Measurements from ENCODE around the gene SENP6.

SENP6 gene

DNA sequence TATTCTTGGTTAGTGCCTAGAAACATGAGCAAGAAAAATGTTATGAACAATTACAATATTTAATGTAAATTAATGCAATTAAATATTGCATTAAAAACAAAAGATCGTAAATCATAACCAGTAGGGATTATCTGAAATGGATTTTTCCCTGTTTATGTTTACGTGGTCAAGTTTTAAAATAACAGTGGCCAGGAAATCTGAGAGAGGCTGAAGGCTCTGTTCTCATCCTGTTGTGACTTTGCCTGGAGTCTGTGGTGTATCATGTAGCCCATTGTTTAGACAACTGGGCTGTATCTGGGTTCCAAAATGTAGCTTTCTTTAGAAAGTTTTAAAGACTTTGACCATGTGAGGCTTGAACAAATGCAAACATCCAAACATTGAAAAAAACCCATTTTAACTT lies 149.8 kb downstream of the SENP6 start:
- DNase-seq: no peak

DNA sequence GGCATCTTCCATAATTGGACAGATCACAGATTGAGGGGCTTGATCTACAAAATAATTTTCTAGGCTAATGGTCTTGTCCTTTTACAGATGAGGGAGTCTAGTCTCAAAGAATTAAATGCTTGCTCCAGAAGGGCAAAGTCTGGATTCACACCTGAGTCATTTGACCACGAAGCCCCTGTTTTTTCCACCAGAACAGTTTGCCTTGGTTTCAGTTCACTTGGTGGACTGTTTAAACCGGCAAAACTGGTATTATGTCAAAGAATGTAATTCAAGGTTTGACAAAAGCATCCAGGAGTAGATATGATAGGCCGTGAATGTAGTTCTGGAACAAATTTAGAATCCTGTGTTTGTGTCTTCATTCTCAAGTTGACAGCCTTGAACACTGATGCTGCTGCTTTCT lies 150.7 kb downstream of the SENP6 start:
- no peak for DNase-seq

DNA sequence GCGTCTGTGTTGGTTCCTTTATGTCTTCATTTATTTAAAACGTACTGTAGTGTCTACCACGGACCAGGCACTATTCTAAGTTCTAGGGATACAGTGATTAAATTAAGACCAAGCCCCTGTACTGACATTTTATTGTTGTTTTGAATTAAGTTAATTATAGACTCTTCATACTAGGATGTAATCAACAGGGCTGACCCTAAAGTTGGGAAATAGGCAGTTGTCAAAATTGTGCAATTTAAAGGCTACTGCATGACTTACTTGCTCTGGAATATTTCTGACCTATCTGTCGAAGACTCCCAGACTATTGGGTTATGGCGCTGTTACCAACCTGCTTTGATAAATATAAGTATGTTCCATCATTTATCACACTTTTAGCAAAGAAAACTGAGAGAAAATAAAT lies 154.0 kb downstream of the SENP6 start:
- no peak for DNase-seq

DNA sequence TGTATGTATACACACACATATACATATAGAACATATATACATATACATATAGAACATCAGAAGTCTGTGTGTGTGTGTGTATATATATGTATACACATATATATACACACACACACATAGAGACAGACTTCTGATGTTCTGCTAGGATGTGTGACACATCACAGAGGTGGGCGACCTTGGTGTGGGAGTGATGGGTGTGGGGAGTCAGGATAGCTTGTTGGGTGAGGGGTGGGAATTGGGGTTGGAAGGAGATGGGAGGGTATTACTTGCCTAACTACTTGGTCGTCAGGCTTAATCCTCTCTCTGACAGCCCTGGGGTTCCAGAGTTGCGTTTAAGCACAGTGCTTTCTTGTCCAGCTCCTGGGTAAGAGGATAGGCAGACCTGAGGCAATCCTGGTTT lies 155.6 kb downstream of the SENP6 start:
- no peak for DNase-seq

DNA sequence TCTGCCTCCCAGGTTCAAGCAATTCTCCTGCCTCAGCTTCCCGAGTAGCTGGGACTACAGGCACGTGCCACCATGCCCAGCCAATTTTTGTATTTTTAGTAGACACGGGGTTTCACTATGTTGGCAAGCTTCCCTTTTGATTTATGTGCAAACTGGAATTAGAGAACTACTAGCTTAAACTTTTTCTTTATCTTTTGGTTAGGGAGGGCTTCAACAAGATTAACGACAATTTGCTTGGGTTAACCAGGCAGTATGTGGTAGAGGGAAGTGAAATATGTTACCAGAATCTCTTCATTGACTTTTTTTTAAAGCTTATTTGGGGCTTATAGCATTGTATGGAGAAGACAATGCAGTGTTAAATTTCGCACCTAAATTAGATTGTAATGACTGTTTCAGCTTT lies 156.4 kb downstream of the SENP6 start:
- DNase-seq: no peak

DNA sequence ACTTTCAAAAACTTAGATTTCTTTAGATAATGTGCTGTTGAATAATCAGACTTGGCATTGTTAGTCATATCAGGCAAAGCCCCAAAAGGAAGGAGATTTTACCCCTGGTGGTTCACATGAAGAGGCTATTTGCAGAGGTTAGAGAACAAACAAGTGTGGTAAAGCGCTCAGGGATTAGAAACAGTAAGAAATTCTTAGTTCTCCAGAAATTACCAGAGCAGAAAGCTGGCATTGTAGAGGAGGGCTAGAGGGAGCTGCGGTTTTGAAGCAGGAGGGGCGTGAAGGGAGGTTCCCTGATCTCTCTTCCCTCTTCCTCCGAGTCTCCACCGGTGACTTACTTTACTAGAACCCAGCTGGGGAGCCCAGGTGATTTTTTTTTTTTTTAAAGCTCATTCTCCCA lies 157.5 kb downstream of the SENP6 start:
- DNase-seq: no peak

DNA sequence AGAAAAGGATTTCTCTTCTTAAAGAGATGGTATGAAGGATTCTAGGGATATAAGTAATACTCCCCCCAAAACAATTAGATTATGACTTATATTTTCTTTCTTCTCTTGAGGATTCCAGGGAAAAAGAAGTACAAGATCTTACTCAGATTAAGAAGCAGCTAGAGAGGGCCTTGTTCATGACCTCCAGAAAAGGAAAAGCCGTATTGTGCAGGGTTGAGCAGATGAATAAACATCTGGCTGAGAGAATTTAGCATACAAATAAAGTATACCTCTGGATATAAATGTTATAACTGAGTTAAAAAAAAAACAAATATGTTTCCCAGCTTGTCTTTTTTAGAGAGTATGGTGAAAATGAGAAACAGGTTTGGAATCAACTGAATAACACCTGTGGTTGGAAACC lies 158.6 kb downstream of the SENP6 start:
- DNase-seq: no peak

DNA sequence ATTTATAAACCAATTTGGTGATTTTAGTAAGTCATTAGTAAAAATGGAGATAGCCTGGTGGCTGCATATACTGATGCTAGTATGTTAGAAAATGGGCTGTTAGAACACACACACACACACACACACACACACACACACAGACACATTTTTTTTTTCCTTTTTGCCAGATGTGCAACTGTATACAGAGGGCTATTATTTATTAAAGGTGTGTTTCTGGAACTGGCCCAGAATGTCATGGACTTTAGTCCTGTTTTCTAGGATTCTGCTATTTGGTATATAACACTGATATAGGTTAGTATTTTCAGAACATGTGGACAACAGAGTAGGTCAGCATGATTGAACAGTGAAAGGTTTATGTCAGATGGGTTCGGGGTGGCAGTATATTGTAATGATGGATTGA lies 159.8 kb downstream of the SENP6 start:
- DNase-seq: no peak

DNA sequence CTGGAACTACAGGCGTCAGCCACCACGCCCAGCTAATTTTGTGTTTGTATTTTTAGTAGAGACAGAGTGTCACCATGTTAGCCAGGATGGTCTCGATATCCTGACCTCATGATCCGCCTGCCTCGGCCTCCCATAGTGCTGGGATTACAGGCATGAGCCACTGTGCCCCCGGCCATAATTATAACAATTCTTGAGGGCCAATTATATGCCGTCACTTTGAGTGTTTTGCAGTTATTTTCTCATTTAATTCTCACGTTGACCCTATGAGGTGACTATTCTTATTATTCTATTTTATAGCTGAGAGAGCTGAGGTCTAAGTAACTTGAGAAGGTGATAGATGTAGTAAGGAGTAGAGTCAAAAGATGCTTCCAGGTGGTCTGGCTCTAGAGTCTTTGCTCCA lies 160.4 kb downstream of the SENP6 start:
- no peak for DNase-seq

DNA sequence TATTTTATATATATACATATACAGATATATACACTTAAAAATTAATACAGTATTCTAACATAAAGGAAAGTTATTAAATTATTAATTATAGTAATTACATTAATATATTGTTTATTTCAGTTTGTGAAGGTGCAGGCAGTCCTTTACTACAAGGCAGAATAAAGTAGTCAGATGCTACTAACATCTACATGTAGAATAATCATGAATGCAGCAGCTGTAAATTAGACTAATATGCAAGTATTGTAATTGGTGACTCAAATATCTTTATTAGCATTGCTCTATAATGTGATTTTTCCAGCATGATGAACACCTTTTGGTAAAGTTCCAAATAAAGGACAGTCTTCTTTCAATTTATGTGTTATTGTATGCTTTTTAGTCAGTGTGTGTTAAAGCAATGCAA lies 164.7 kb downstream of the SENP6 start:
- no peak for DNase-seq

All from NCI-H774 (cell line).